ENCODE results near the gene PNPLA1.

DNA sequence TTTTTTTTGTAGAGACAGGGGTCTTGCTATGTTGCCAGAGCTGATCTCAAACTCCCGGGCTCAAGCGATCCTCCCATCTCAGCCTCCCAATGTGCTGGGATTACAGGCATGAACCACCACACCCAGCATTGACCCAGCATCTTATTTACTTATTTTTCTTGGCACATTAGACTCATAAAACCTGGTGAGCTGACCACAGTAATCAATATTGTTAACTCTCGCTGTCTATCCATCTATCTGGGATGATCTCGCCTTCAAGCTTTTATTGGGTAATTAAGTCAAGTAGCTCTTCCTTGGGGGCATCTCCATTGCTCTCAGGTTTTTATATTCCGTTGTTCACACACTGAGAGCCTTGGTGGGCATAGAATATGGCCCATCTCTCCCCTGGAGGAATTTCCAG is 17.0 kb downstream of the PNPLA1 start:
- TF ChIP-seq, protein P1, sequence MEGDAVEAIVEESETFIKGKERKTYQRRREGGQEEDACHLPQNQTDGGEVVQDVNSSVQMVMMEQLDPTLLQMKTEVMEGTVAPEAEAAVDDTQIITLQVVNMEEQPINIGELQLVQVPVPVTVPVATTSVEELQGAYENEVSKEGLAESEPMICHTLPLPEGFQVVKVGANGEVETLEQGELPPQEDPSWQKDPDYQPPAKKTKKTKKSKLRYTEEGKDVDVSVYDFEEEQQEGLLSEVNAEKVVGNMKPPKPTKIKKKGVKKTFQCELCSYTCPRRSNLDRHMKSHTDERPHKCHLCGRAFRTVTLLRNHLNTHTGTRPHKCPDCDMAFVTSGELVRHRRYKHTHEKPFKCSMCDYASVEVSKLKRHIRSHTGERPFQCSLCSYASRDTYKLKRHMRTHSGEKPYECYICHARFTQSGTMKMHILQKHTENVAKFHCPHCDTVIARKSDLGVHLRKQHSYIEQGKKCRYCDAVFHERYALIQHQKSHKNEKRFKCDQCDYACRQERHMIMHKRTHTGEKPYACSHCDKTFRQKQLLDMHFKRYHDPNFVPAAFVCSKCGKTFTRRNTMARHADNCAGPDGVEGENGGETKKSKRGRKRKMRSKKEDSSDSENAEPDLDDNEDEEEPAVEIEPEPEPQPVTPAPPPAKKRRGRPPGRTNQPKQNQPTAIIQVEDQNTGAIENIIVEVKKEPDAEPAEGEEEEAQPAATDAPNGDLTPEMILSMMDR (IDR thresholded peaks at IDR 0.05), result no peak
- no peak for TF ChIP-seq EZH2phosphoT487 (IDR thresholded peaks at IDR 0.05)
- TF ChIP-seq EZH2 (IDR thresholded peaks at IDR 0.05), result no peak

Measured in neural progenitor cell (in vitro differentiated cells).